Stimulated activated CD4-positive, alpha-beta T cell treated with anti-CD3 and anti-CD28 coated beads, Interleukin-4, amount 100 ng/mL, for 48 hours (primary cell): ENCODE data around the gene CEBPZOS.

Experiments
- DNase-seq, 2 donors: peaks; one replicate each; pipeline ENCODE4 v3.0.0-alpha.2; 2020; ENCODE audit warnings: low read depth in 2 of 2

CEBPZOS gene

DNA sequence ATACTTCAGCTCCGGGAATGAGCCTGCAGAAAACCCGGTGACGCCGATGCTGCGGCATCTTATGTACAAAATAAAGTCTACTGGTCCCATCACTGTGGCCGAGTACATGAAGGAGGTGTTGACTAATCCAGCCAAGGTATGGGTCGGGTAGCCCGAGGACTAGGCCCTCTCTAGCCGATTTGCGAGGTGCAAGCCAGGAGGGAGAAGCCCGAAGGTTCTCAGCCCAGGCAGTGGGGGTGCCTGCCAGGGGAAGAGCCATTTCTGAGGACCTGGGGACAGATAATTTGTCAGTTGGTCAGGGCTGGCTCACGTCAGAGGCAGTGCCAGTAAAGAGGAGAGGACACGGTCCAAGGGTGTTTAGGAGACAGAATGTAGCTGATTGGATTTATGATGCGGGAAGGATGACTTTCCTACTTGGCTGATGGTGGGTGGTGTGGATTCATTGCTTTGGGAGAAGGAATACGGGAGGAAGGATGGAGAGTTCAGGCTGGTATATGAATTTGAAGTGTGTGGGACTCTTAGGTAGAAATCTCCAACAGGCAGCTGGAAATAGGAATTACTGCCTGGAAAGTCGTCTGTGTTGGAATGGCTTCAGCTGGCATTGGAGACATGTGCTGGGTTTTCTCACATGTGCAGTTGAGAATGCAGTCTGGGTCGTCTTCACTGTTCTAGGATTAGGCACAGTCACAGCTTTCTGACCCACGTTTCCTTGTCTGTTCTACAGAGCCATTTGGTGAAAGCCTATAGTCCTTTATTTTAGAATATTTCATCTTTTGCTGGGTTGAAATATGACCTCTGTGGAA lies 36.0 kb downstream of the CEBPZOS start:
- DNase-seq: no peak

DNA sequence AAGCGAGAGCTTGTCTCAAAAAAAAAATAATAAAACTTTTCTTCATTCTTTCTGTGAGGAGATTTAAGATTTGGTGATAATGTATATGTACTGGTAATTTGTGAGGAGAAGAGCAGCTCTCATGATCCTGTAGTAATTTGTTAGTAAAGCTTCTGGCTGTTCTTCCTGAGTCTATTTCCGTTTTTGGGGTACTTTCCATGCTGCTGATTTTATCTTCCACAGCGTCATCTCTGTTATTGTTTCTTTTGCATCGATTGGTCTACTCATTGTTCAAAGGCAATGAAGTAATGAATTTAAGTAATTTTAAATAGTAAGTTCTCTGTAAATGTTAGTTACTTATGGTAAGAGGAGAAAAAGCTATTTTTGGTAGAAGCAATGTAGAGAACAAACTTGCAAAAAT lies 47.1 kb downstream of the CEBPZOS start:
- no peak for DNase-seq

DNA sequence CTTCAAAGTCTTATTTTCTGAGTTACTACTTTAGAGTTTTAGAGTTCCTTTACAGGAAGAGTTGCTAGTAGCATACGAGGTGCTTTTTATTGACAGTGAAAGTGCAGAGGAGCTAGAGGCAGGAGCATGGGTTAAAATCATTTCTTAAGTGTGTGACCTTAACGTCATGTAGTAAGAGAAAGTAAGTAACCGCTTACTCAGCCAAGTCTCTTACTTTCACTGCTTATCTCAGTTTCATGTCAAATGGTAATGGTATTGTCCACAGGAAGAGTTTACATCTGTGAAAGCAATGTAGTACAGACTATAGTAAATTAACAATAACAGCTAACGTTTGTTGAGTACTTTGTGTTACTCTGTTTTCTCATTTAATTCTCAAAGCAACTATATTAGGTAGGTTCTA lies 47.7 kb downstream of the CEBPZOS start:
- no peak for DNase-seq

DNA sequence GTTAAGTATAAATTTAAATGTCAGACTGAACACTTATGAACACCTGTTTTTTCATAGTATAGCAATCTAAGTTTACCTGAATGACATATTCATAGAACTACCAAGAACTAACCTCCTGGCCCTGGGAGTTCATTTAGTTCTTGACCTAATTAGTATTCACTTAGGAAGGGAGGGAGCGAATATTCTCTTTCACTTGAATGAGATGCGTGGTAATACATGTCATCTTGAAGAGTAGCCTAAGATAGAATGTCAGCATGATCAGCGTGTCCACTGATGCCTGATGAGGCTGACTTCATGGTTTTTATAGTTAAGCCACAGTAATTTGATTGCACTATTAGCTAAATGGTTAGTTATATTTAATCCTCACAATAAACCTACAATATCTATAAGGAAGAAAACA lies 48.5 kb downstream of the CEBPZOS start:
- DNase-seq: no peak

DNA sequence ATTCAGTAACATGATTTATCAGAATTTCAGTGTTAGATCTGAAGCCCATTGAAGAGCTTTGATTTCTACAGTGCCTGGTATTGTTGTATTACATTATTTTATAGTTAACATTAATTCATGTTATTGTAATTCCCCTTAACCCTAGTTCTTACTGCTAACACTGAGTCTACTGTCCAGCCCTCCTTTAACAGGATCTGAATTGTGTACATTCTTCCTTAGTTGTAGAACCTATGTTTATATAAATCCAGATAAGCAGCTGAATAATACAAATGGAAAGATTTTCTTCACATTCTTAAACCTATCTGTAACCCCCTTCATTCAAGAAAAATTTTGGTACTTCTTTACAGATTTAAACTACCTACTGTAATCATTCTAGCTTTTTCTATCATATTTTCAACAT lies 49.9 kb downstream of the CEBPZOS start:
- DNase-seq: no peak

DNA sequence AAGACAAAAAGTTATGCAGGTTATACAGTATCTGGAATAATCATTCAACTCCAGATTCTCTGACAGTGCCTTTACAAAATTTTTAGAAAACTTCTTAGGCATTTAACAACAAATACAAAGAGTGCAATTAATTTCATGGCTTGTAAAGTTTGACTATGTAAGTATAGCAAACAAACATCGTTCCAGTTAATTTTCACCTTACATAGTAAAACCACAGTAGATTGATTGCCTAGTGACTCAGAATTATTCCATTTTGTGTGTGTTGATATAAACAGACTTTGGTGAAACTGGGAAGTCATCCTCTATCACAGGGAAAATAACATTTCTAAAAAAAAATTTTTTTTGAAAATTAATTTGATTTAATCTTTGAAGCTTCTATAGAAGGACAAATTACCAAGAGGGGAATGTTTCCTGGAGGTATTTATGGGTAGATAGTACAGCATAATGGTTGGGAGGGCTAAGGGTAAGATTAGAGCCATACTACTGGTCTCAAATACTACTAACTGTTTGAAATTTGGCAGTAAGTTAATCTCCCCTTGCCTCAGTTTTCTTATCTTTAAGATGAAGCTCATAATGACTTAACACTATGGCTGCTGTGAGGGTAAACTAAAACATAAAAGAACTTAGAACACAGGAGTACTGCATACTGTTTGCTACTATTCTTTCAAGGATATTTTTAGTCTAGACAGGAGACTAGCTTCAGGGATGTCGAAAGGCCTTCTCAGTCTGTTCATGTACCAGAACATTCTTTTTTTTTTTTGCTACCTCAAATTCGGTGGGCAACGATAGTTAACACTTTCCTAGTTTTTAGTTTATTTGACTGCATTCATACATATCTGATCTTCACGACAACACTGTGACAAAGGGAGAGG lies 54.8 kb downstream of the CEBPZOS start:
- no peak for DNase-seq
